GM21381 (cell line): ENCODE measurements around the gene ACAD10.

ENCODE experiments used
- ATAC-seq: cut with Tn5 transposase; IDR thresholded peaks from one replicate; pipeline ENCODE4 v1.9.1; 2021; ENCODE audit warnings: mild to moderate bottlenecking, moderate library complexity; ENCODE audit not compliant: unreplicated experiment

ACAD10 gene

GRCh38 chr12:111773801-111774551 lies 88.1 kb downstream of the ACAD10 start:
- ATAC-seq = peak; percentile 45

- no peak for ATAC-seq
Measured at GRCh38 chr12:111775205-111776193, 89.6 kb downstream of the ACAD10 start.

GRCh38 chr12:111776836-111777344 lies 91.0 kb downstream of the ACAD10 start:
- no peak for ATAC-seq

DNA sequence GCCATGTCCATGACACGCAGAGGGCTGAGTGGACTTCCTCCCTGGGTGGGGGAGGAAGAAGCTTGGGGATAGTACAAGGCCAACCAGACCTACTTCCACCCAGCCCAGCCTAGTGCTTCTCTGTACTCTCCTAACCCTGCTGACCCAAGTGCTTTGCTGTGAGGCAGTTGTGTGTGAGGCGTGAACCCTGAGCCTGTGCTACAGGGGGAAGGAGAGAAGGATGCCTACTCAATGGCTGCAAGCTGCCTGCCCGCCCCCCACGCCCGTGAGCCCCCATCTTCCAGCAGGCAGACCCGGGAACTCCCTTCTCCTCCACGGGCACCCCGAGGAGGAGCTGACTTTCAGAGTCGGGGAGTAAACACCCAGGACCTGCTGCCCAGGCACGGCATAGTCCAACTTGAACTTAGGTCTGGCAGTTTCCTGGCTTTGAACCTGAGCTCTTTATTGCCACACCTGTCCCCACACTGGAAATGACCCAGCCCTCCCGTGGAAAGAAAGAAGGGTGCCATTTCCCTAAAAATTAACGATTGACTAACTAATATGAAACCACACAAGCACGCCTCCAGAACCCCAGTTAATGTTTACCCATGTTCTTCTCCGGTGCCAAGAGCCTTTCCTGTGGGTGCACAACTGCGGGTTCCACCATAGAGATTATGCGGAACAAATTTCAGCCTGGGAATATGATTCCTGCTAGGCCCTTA lies 91.6 kb downstream of the ACAD10 start:
- no peak for ATAC-seq

GRCh38 chr12:111780166-111780565 lies 94.3 kb downstream of the ACAD10 start:
- no peak for ATAC-seq

DNA sequence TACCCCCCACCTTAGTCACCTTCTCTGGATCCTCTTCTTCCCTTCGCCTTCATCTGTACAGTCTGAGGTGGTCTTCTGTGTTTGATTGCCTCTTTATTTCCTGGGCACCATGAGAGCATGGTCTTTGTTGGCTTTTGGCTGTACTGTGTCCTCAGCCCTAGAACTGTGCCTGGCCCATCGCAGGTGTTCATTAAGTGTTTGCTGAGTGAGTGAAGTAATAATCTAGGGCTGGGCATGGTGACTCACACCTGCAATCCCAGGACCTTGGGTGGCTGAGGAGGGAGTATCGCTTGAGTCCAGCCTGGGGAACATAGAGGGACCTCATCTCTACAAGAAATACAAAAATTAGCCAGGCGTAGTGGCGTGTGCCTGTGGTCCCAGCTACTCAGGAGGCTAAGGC lies 94.8 kb downstream of the ACAD10 start:
- no peak for ATAC-seq

GRCh38 chr12:111781085-111781658 lies 95.3 kb downstream of the ACAD10 start:
- ATAC-seq = no peak

DNA sequence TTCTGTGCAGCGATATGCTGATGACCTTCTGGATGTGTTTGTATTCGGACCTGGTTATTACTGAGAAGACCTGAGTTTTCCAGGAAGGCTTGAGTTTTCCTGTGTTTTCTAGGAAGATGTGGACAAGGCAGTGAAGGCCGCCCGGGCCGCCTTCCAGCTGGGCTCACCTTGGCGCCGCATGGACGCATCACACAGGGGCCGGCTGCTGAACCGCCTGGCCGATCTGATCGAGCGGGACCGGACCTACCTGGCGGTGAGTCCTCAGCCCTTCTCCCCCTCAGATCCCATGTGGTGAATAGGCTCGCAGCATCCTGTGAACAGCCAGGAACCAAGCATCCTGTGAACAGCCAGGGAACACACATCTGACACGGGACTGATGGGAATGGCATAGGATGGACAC lies 97.2 kb downstream of the ACAD10 start:
- no peak for ATAC-seq

DNA sequence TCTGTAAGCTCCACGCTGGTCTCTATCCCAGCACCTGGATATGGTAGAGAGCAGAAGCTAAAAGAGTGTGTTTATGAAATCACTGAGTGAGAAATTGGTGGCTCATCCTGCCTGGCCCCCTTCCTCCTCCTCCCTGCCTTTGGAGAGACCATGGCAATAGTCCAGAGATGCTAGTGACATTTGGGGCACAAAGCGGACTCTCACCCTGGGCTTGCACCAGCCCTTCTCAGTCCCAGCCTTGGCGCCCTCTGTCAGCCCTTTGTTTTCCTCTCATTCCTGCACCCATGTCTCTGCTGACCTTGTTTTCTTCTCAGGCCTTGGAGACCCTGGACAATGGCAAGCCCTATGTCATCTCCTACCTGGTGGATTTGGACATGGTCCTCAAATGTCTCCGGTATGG lies 99.1 kb downstream of the ACAD10 start:
- ATAC-seq = no peak

GRCh38 chr12:111785651-111786050 lies 99.8 kb downstream of the ACAD10 start:
- ATAC-seq = no peak

- no peak for ATAC-seq
Measured at GRCh38 chr12:111788178-111788654, 102.4 kb downstream of the ACAD10 start.

DNA sequence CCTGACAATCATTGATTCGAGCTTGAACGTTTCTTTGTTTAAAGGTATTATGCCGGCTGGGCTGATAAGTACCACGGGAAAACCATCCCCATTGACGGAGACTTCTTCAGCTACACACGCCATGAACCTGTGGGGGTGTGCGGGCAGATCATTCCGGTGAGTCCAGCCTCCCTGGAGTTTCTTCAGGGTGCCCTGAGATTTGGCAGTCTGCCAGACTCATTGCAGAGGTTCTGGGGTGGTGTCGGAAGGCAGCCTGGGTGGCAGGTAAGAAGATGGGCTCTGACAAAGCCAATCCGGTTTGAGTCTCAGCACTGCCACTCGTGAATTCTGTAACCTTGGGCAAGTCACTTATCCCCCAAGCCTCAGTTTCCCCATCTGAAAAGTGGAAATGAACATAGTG lies 103.9 kb downstream of the ACAD10 start:
- no peak for ATAC-seq

DNA sequence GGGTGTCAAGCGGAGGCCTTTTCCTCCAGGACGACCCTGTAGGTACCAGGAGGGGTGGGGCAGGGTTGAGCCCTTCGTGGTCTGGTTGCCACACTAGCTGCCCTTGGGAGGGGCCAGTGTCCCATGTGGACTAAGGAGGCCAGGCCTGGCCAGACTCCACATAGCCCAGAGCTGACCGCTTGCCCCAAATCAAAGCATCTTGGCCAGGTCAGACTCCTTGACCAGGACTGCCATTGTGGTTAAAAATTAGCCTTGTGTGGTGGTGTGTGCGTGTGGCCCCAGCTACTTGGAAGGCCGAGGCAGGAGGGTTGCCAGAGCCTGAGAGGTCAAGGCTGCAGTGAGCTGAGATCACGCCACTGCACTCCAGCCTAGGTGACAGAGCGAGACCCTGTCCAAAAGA lies 105.7 kb downstream of the ACAD10 start:
- no peak for ATAC-seq

DNA sequence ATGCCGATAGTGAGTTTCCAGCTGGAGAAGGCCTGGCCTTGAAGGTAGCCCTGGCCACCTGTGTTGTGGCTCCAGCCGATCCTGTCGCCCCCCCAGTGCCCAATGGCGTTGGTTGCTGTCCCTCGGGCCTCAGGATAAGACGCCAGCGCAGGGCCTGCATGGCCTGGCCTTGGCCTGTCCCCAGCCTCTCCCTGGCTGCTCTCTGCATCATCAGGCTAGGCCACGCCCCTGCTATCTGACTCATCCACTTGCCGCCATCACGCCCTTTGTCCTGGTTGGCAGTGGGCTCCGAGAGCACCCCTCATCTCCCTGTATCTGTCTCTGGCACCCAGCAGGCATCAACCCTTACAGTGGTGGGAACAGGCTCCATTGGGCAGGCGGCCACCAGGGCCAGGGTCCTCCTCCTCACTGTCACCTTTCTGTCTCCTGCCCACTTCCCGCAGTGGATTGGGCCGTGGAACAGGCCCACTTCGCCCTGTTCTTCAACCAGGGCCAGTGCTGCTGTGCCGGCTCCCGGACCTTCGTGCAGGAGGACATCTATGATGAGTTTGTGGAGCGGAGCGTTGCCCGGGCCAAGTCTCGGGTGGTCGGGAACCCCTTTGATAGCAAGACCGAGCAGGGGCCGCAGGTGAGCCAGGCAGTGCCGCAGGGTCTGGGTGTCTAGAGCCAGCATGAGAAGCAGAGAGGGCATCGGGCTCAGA lies 106.5 kb downstream of the ACAD10 start:
- no peak for ATAC-seq

- ATAC-seq = no peak
Measured at GRCh38 chr12:111792856-111793235, 107.0 kb downstream of the ACAD10 start.

DNA sequence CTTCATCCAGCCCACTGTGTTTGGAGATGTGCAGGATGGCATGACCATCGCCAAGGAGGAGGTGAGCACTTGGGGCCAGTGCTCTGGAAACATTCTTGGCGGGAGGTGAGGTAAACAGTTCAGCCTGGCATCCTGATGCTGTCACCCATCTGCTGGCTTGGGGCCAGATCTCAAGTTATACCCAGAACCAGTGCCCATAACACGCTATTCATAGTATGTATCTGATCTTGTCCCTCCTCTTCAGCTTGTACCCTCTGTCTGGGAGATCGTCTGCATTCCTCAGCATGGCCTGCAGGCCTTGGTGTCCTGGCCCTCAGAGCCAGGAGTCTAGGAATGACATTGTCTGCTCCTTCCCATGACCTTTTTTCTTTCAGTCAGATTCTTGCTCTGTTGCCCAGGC lies 112.3 kb downstream of the ACAD10 start:
- ATAC-seq = no peak

DNA sequence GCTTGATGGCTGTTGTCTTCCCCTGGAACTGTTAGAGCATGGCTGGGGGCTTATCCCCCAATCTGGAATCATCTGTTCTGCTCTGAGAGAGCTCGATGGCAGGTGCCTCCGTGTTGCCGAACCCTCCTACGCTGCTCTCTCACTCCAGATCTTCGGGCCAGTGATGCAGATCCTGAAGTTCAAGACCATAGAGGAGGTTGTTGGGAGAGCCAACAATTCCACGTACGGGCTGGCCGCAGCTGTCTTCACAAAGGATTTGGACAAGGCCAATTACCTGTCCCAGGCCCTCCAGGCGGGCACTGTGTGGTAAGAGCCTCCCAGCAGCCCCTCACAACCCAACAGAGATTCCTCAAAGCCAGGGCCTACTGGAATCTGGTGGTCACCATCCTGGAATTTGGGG lies 113.9 kb downstream of the ACAD10 start:
- ATAC-seq = no peak

DNA sequence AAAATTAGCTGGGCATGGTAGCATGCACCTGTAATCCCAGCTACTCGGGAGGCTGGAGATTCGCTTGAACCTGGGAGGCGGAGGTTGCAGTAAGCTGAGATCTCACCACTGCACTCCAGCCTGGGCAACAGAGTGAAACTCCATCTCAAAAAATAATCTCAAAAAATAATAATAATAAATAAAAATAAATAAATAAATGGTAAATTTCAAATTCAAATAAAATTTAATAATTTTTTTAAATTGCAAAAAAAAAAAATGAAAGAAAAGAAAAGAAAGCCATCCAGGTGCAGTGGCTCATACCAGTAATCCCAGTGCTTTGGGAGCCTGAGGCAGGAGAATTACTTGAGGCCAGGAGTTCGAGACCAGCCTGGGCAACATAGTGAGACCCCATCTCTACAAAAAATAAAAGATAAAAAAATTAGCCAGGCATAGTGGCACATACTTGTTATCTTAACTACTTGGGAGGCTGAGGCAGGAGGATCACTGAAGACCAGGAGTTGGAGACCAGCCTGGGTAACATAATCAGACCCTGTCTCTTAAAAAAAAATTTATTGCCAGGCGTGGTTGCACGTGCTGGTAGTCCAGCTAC lies 117.3 kb downstream of the ACAD10 start:
- no peak for ATAC-seq

DNA sequence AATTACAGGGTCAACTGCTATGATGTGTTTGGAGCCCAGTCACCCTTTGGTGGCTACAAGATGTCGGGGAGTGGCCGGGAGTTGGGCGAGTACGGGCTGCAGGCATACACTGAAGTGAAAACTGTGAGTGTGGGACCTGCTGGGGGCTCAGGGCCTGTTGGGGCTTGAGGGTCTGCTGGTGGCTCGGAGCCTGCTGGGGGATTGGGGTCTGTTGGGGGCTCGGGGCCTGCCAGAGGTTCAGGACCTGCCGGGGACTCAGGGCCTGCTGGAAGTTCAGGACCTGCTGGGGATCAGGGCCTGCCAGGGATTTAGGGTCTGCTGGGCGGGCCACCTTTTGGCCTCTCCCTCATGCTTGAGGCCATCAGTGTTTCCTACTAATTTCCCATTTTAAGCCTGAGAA lies 118.0 kb downstream of the ACAD10 start:
- no peak for ATAC-seq

DNA sequence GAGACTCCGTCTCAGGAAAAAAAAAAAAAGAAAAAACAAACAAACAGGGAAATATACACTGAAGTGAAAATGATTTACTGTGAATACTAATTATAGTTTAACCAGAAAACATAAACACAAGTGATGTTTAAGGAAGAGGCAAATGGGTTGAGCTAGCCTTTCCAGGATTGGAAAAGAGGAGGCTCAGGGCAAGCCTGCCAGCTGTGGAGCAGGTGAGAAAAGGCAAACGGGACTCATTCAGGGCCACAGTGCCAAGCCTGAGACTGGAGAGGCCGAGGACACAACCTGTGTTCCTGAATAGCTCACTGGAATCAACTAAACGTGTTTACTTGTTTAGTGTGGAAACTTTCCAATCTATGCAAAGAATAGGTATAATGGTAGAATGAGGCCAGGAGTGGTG lies 120.5 kb downstream of the ACAD10 start:
- no peak for ATAC-seq
